HG02571 (cell line): ENCODE measurements around the gene ZSWIM7.

ENCODE experiments used
- ATAC-seq: cut with Tn5 transposase; IDR thresholded peaks from one replicate; pipeline ENCODE4 v1.9.1; 2021; ENCODE audit warnings: mild to moderate bottlenecking, moderate library complexity; ENCODE audit not compliant: unreplicated experiment

Gene ZSWIM7

DNA sequence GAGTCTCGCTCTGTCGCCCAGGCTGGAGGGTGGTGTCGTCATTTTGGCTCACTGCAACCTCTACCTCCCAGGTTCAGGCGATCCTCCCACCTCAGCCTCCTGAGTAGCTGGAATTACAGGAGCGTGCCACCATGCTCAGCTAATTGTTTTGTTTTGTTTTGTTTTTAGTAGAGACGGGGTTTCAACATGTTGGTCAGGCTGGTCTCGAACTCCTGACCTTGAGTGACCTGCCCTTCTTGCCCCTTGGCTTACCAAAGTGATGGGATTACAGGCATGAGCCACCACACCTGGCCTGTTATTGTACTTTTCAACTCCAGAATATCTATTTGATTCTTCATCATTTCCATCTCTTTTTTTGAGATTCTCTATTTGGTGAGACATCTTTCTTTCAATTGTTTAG lies 63.6 kb downstream of the ZSWIM7 start:
- ATAC-seq: no peak

DNA sequence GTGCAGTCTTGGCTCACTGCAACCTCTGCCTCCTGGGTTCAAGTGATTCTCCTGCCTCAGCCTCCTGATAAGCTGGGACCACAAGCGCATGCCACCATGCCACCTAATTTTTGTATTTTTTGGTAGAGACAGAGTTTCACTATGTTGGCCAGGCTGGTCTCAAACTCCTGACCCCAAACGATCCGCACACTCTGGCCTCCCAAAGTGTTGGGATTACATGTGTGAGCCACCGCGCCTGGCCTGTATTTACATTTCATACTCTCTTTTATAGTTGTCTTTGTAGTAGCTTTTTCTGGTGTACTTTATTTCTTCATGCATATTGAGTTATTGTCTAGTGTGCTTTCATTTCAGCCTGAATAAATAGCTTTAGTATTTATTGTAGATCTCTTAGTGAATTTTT lies 64.6 kb downstream of the ZSWIM7 start:
- ATAC-seq: no peak

DNA sequence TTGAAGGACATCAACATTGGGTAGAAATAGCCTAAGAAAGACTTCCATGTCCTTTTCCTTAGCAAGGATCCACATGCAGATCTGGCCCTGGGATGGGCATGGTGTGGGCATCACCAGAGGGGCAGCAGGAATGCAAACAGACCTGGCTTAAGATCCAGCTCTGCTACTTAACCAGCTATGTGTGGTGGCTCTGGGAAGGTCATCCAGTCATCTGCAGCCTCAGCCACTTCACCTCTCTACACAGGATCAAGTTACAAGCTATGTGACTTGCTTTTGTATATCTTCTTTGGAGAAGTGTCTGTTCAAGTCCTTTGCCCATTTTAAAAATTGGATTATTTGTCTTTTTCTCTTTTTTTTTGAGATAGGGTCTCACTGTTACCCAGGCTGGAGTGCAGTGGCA lies 68.1 kb downstream of the ZSWIM7 start:
- ATAC-seq: no peak

DNA sequence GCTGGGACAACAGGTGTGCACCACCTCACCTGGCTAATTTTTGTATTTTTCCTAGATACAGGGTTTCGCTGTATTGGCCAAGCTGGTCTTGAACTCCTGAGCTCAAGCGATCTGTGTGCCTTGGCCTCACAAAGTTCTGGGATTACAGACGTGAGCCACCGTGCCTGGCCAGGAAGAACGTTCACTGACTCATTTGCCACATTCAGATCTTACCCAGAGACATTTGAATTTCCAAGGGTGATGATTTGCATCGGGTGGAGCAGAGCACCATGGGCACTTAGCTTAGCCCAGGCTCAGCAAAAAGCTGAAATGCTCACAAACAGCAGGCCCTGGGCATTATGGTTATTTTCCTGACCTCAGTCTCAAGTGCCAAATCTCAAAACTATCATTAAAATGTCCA lies 69.1 kb downstream of the ZSWIM7 start:
- no peak for ATAC-seq

DNA sequence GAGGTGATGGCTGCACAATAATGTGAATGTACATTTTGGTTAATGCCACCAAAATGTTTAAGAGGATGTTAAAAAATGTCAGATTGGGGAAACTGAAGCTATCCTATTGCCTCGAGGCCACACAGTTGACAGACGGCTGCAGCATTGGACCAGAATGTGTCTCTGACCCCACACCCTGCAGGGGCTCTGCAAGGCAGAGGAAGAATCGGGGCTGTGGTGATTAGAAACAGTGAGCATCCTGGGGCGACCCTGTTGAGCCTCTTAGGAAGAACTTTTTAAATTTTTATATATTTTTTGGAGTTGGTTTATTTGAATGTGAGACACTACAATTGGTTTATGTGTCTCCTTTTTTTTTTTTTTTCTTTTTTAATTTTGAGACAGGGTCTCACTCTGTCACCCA lies 69.6 kb downstream of the ZSWIM7 start:
- ATAC-seq: no peak

DNA sequence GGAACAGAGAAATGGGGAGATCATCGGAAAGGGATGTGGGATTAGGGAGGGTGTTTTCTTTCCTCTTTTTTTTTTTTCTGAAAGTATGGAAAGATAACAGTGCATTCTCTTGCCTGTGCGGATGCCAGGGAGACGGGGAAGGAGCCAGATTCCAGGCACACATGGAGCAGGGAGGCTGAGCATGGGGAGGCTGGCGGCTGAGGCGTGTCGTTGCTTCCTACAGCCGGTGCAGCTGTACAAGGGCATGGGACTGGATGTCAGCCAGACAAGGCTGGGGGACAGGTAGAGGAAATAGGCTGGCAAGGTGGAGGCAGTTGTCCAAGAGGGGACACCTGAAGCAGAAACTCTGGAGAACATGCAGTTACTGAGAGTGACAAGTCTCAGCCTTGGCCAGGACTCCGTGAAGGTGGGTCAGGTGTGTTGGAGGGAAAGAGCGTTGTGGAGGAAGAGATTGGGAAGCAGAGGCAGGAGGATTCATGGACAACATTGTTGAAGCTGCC lies 71.2 kb downstream of the ZSWIM7 start:
- no peak for ATAC-seq
